Choroid plexus epithelial cell (primary cell): ENCODE data around the gene DIS3L.
"Not testable (repeated sequence)": the region's sequence is repeated elsewhere in the genome, so short reads cannot be mapped to it uniquely, and the experiment has no call there.

Source experiments
- DNase-seq: peaks from one replicate; pipeline ENCODE4 v3.0.0-alpha.2; 2010; ENCODE audit warnings: low read depth
- H3K4me3 ChIP-seq: 2 replicates; pipeline ENCODE4 v1.5.1; 2011; ENCODE audit warnings: low read depth, mild to moderate bottlenecking, control low read depth, low read length, moderate library complexity
- TF ChIP-seq, protein P1 (sequence below): conservative IDR thresholded peaks from 2 replicates; pipeline ENCODE4 v1.5.1; 2011; ENCODE audit warnings: low read depth, mild to moderate bottlenecking, control low read depth, inconsistent platforms, low read length, moderate library complexity

DIS3L gene

GRCh38 chr15:66296186-66296585 lies 2.8 kb downstream of the DIS3L start:
- DNase-seq: no peak
- H3K4me3 ChIP-seq: no peak overlapping the region
- TF ChIP-seq, protein P1, sequence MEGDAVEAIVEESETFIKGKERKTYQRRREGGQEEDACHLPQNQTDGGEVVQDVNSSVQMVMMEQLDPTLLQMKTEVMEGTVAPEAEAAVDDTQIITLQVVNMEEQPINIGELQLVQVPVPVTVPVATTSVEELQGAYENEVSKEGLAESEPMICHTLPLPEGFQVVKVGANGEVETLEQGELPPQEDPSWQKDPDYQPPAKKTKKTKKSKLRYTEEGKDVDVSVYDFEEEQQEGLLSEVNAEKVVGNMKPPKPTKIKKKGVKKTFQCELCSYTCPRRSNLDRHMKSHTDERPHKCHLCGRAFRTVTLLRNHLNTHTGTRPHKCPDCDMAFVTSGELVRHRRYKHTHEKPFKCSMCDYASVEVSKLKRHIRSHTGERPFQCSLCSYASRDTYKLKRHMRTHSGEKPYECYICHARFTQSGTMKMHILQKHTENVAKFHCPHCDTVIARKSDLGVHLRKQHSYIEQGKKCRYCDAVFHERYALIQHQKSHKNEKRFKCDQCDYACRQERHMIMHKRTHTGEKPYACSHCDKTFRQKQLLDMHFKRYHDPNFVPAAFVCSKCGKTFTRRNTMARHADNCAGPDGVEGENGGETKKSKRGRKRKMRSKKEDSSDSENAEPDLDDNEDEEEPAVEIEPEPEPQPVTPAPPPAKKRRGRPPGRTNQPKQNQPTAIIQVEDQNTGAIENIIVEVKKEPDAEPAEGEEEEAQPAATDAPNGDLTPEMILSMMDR: no peak

DNA sequence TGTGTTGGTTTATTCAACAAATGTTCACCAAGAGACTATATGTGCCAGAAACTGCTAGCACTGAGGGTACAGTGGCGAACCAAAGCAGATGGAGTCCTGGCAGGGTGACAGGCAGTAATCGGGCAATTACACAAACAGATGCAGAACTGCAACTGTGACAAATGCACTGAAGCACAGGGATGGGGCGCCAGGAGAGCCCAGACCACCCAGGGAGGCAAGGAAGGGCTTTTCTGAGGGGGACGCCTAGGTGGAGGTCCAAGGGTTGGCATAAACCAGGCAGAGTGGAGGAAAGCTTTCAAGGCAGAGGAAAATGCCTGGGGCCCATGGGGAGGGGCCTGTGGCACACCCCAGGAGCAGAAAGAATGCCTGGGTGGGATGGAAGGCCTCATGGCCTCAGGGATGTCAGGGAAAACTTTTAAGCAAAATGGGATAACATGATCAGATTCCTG lies 5.5 kb downstream of the DIS3L start:
- no peak for DNase-seq
- H3K4me3 ChIP-seq: no peak overlapping the region
- TF ChIP-seq, protein P1: no peak

DNA sequence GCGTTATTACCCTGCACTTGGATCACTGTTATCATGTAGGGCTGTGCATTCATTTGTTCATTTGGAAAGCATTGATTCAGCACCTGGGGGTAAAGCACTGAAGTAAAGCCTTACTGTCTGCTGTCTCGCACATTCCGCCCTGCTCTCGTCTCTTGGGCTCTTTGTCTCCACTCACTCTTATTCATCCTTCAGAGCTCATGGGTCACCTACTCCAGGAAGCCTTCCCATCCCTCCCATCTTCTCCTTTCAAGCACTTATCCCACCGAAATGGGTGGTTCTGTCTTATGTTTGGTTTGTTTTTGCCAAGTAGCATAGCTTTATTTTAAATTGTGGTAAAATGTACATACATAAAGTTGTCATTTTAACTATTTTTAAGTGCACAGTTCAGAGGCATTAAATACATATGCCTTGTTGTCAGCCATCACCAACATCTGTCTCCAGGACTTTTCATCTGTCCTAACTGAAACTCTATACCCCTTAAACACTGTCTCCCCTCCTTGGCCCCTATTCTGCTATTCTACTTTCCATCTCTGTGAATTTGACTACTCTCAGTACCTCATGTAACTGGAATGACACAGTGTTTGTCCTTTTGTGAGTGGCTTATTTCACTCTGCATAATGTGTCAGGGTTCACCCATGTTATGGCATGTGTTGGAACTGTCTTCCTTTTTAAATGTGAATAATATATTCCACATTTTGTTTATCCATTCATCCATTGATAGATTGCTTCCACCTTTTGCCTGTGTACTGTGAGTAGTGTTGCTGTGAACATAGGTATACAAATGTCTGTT lies 9.3 kb downstream of the DIS3L start:
- TF ChIP-seq, protein P1: no peak
- DNase-seq: no peak
- no peak overlapping the region for H3K4me3 ChIP-seq

- DNase-seq, H3K4me3 ChIP-seq: not testable (repeated sequence)
Measured at GRCh38 chr15:66304425-66304824, 11.1 kb downstream of the DIS3L start.

DNA sequence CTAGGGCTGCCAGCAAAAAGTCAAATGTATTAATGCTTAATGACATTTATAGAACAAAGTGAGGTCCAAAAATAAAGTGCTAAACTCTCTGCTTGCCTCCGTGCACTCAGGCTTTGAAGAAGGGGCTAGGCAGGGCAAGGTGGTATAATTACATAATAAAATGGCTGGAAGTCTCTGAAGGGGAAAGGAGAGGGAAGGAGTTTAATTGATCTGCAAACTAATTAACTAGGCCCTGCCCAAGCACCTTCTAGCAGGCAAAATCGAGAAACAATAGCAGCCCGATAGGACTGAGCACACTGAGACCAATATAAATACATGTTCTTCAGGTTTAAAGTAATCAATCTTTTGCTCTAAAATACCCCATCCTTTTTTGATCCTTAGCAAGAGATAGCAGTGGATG lies 13.0 kb downstream of the DIS3L start:
- no peak for DNase-seq
- no peak overlapping the region for H3K4me3 ChIP-seq
- TF ChIP-seq, protein P1: no peak

DNA sequence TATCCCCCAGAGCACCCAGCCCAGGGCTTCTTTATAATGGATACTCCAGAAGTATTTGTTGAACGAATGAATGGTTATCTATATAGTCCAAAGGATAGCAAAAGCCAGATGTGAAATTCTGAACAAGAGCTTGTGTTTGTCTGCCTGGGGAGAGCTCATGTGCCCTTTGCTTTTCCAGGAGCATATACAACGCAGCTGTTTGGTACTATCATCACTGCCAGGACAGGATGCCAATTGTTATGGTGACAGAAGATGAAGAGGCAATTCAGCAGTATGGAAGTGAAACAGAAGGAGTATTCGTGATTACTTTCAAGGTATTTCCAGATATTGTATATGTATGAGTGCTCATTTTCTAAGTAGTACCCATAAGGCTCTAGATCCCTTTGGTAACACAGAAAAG lies 15.2 kb downstream of the DIS3L start:
- TF ChIP-seq, protein P1: no peak
- no peak overlapping the region for H3K4me3 ChIP-seq
- no peak for DNase-seq

DNA sequence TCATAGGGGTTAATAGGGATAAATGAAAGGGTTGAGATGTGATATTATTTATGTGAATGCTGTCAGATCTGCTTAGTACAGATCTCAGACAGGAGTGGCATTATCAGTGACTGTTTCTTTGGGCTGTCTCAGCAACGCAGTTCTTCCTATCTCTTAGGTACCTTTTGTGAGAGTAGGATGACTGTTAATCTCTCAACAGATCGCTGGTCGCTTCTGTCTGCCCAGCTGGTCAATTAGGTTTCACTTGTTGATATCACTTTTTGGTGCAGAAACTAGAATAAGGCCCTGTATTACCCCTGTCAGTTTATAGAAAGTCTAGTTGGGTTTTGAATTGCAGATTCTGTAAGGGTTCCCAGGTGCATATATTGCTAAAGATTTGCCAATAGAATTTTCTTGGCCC lies 16.5 kb downstream of the DIS3L start:
- H3K4me3 ChIP-seq: no peak overlapping the region
- TF ChIP-seq, protein P1: no peak

More for the DNA sequence above, 16.5 kb downstream of the DIS3L start:
- DNase-seq: no peak
